Measurements from ENCODE around the gene TMEM167A. TPM values are rescaled to one million over a fixed set of nuclear protein-coding genes. Genes with fewer than 3 reads are reported as not detected.
A peak's percentile ranks its signal among the peaks of the same experiment; 100 is the strongest.

Gene TMEM167A
- total and polyA plus RNA-seq, 2 of the 8 experiments (the other 6 are each of a cell fraction or from before 2014, with no cell fraction given): 50.6 to 178 TPM

DNA sequence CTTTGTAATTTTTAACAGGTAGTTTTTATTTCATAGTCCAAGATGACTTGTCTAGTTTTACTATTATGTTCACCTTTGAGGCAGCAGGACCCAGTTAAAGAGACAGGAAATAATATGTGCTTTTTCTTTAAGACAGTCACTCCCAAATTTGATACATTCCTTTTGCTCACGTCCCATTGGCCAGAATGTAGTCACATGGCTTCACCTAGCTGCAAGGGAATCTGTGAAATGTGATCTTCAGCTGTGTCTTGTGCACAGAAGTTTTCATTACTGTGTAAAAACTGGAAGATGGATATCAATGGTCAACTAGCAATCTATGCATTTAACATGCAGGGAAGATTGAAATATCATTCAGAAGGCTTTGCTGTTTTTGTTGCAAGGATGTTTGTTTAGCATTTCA, 41.3 kb upstream of the TMEM167A start:
- no peak overlapping the region for H3K27ac ChIP-seq (ENCODE audit: low read depth, low read length)
- H2AFZ ChIP-seq (ENCODE audit: low read length): no peak overlapping the region
- ChIA-PET POLR2A (ENCODE audit: partially characterized antibody) (no interaction called here), CTCF (ENCODE audit: partially characterized antibody) (no interaction called here)
- H3K4me3 ChIP-seq (ENCODE audit: extremely low read depth in 1 of 4, insufficient read depth in 2 of 4, low read depth in 3 of 4, low read length in 4 of 4): no peak overlapping the region
- 93% methylated on average over 1 of the region's 1 CpG; no CpG with 5 or more reads in 1 of the 2 experiments for WGBS, 2 experiments (ENCODE audit: extremely low coverage in 1 of 2, insufficient coverage in 1 of 2, insufficient read length in 1 of 2, insufficient replicate concordance in 2 of 2, low coverage in 1 of 2, low lambda C conversion rate in 2 of 2, missing lambda C conversion rate in 1 of 2)
- no peak overlapping the region for H3K4me2 ChIP-seq (ENCODE audit: insufficient read depth in 1 of 2, low read depth in 2 of 2, low read length in 2 of 2)
- no peak overlapping the region for H4K5ac ChIP-seq (ENCODE audit: insufficient read length, low read depth, low read length)
- H3K23ac ChIP-seq (ENCODE audit: insufficient read length): no peak overlapping the region
- no peak overlapping the region for H4K91ac ChIP-seq (replicated peaks; ENCODE audit: insufficient read length, low read length)
- H3K4me1 ChIP-seq (replicated peaks in 1 of 4; ENCODE audit: control insufficient read depth in 3 of 4, insufficient read depth in 4 of 4, low read length in 3 of 4): no peaks in the 10 kb centered on the region
- H4K20me1 ChIP-seq (replicated peaks in 1 of 2; ENCODE audit: control insufficient read depth in 1 of 2, insufficient read depth in 2 of 2, low read length in 2 of 2): no peaks in the 10 kb centered on the region
- no peak overlapping the region for H3K18ac ChIP-seq (ENCODE audit: extremely low read depth, low read length)
- no peaks in the 10 kb centered on the region for H3K27me3 ChIP-seq (replicated peaks in 1 of 4; ENCODE audit: control insufficient read depth in 3 of 4, extremely low read depth in 1 of 4, insufficient read depth in 3 of 4, low read length in 3 of 4)
- no peak overlapping the region for H3K9ac ChIP-seq (replicated peaks in 1 of 4; ENCODE audit: extremely low read depth in 1 of 4, low read depth in 3 of 4, low read length in 3 of 4)
- no peaks in the 10 kb centered on the region for H3K79me2 ChIP-seq (ENCODE audit: control insufficient read depth in 1 of 2, insufficient read depth in 2 of 2, low read length in 2 of 2)
- no peak overlapping the region for H3K4ac ChIP-seq (replicated peaks; ENCODE audit: insufficient read length, low read depth, low read length)
- FAIRE-seq (peak; percentile 28), DNase-seq (ENCODE audit: low read depth in 1 of 2, low spot score in 2 of 2) (no peak)
- H3K14ac ChIP-seq (ENCODE audit: insufficient read length): no peak overlapping the region
- H3K36me3 ChIP-seq (ENCODE audit: control insufficient read depth in 2 of 4, insufficient read depth in 4 of 4, low read length in 3 of 4): peaks cover 0 to 3% (median 0%) of the 10 kb centered on the region in 4 experiments; a peak in 3 of 8 replicates
- H2BK20ac ChIP-seq (ENCODE audit: low read length): no peak overlapping the region
- H3K9me3 ChIP-seq (ENCODE audit: insufficient read depth in 2 of 2, low read depth in 1 of 2, low read length in 1 of 2): peaks cover 2 to 3% of the 10 kb centered on the region in 2 experiments; a peak in 1 of 4 replicates
- no peaks in the 10 kb centered on the region for H3K79me1 ChIP-seq (ENCODE audit: low read depth, low read length)
- H2AK5ac ChIP-seq (ENCODE audit: low read depth, low read length): no peak overlapping the region
- H2BK120ac ChIP-seq (replicated peaks; ENCODE audit: low read depth, low read length): no peak overlapping the region
- H2BK5ac ChIP-seq (ENCODE audit: low read depth, low read length): no peak overlapping the region
- no peak overlapping the region for H2BK15ac ChIP-seq (ENCODE audit: low read length)
- no peak overlapping the region for H4K8ac ChIP-seq (ENCODE audit: extremely low read depth, insufficient read depth, low read length)
- H3K23me2 ChIP-seq (ENCODE audit: low read depth, low read length): no peaks in the 10 kb centered on the region
- H2BK12ac ChIP-seq (ENCODE audit: low read depth, low read length): no peak overlapping the region
- no peak overlapping the region for H3K56ac ChIP-seq (replicated peaks; ENCODE audit: insufficient read length, low read depth, low read length)
- TF ChIP-seq TAF7 (optimal IDR thresholded peaks at IDR 0.05; ENCODE audit: borderline replicate concordance, low read depth, low read length) (no peak), CTBP2 (IDR thresholded peaks at IDR 0.05; ENCODE audit: borderline replicate concordance, insufficient read depth, insufficient read length, low read length) (no peak), RBBP5 (IDR thresholded peaks at IDR 0.05; ENCODE audit: borderline replicate concordance, low read depth, low read length) (no peak), SP1 (IDR thresholded peaks at IDR 0.05; ENCODE audit: low read depth, low read length) (no peak), BRCA1 (IDR thresholded peaks at IDR 0.05; ENCODE audit: low read depth, low read length) (no peak), HDAC6 (IDR thresholded peaks at IDR 0.05; ENCODE audit: low read depth, low read length) (no peak), ASH2L (IDR thresholded peaks at IDR 0.05; ENCODE audit: low read length) (no peak), KDM5A (IDR thresholded peaks at IDR 0.05; ENCODE audit: low read length) (no peak), MAFK (IDR thresholded peaks at IDR 0.05; ENCODE audit: low read depth, low read length) (no peak), CHD1 (IDR thresholded peaks at IDR 0.05; ENCODE audit: low read depth, low read length) (no peak), POLR2AphosphoS5 (IDR thresholded peaks at IDR 0.05; ENCODE audit: low read depth, low read length) (no peak), CBX5 (IDR thresholded peaks at IDR 0.05; ENCODE audit: low read depth, low read length) (no peak), TEAD4 (IDR thresholded peaks at IDR 0.05; ENCODE audit: low read depth, low read length) (no peak), BACH1 (IDR thresholded peaks at IDR 0.05; ENCODE audit: low read length) (no peak)
- TF ChIP-seq, protein P1, sequence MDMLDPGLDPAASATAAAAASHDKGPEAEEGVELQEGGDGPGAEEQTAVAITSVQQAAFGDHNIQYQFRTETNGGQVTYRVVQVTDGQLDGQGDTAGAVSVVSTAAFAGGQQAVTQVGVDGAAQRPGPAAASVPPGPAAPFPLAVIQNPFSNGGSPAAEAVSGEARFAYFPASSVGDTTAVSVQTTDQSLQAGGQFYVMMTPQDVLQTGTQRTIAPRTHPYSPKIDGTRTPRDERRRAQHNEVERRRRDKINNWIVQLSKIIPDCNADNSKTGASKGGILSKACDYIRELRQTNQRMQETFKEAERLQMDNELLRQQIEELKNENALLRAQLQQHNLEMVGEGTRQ (IDR thresholded peaks at IDR 0.05; ENCODE audit: low read length): no peak

Measured in H1 (cell line).